HG02938 (cell line): ENCODE measurements around the gene WDFY4.

Source experiments
- ATAC-seq: cut with Tn5 transposase; IDR thresholded peaks from one replicate; pipeline ENCODE4 v1.9.1; 2021; ENCODE audit warnings: mild to moderate bottlenecking, moderate library complexity; ENCODE audit not compliant: unreplicated experiment

The WDFY4 gene

DNA sequence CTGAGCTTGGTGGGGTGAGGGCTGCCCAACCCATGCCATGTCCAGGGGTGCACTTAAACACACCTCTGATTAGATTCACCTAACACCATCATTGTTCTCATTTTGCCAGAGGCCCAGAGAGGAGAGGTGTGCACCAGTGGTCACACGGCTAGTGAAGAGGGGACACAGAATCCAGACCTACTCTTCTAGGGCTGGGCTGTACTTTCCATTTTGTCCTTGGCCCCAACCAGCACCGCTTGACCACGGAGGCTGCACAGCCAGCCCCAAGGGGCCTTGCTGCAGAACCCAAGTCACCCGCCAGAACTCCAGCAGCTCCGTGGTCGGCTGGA is 246 bp upstream of the WDFY4 start:
- ATAC-seq, result no peak

DNA sequence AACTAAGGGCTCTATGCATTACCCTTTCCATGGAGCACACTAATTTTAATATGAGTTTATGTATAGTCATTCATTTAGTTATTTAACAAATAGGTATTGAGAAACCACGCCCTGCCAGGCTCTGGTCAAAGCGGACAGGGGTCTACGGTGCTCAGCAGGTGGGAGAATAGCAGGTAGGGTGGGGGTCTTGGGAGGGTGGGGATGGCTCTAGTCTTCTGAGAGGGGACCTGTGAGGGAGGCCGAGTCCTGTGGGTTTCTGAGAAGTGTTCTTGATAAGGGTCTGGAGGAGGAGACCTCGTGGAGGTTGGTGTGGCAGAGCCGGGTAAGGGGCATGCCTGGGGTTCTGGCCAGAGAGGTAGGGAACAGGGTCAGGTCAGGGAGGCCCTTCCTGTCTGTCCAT is 1.1 kb downstream of the WDFY4 start:
- ATAC-seq, result no peak

DNA sequence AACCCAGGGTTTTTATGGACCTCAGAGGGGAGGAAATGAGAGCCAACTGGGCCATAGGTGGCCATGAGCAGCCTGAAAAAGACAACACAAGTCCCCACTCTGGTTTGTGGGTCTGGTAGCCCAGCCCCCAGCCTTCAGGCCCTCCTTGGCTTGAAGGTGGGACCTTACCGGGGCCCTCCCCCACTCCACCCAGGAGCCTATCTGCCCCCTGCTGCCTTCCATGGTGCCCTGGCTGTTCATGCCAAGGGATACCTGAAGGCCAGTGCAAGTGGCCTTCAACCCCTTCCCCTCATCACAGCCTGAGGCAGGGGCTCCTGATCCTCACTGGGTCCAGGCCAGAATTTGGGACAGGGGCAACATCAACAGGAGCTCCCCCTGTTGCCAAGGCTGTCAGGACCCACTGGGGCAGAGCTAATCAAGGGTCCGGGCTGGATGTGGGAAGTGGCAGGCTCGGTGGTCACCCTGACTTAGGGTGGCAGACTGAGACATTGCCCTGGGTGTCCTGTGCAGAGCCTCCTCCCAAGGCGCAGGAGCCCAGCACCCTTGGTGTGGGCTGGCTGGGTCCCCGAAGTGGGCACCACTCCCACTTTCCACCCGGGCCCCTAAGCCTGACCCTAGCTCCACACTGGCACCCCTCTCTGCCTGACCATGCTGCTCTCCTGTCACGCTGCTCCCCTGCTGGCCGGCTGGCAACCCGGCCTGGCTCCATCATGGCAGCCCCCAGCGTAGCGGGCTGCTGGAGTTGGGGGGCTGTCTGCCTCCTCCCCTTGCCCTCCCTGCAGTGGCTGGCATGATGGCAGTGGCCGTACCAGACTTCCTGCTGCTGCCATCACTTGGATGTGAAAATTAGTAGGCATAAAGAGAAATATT is 6.4 kb downstream of the WDFY4 start:
- no peak for ATAC-seq

DNA sequence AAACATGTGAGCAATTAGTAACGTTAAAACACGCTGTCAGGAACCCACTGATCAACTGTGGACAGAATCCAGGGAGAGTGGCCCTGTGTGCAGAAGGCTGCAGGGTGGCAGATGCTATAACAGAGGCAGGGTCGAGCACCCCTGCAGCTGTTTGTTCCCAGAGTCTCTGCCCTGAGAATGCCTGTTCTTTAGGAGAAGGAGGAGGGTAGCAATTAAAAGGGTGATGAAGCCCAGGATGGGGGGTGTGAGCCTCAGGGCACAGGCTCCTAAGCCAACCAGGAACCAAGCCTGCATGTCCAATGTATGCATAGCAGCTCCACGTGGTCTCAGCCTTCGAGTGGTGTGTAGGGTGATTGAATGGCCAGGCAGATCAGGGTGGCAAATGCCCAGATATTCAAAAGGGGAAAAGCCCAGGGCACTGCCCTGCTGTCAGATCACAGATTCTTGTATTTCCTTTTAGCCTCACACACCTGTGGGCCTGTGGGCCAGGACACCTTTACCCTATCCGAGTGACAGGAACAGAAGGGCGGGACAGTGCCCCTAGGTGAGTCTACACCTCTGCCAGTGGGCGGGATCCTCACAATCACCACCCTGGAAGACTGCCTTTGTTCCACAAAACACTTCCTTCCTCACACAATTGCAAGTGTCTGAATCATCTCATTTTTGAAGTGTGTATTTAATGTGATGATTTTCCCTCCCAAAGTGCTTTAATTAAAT is 7.3 kb downstream of the WDFY4 start:
- no peak for ATAC-seq

DNA sequence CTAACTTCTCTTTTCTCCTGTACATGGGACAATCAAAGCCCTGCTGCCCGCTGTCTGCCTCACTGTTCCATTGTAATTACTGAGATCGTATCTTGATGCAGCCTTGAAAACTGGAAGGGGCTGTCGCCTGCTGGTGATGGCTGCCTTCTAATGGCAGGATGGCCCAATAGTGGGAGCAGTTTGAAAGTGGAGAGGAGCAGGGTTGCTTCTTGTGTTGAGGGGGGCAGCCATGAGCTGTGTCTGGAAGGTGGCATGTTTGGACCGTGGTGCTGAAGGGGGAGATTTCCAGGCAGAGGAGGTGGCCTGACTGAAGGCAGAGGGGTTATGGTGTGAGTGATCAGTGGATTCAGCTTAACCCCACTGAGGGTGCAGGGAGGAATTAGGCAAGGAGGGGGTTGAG is 8.1 kb downstream of the WDFY4 start:
- ATAC-seq, result no peak

DNA sequence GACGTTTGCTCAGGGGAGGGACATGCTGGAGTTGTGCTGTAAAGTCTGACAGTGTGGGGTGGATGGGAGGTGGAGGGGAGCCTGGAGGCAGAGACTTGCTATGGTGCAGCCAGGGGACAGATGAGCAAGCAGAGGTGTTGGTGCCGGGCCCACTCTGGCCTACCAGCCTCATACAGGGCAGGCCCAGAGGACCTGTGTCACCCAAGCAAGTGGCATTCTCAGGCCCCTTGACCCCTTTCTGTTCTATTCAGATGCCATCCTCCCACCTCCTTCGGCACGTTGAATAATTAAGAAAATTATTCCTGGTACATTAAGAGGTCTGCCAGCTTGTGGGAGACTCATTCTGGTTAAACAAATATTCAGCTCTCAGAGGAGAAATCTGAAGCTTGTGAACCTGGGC is 8.5 kb downstream of the WDFY4 start:
- ATAC-seq, result no peak

DNA sequence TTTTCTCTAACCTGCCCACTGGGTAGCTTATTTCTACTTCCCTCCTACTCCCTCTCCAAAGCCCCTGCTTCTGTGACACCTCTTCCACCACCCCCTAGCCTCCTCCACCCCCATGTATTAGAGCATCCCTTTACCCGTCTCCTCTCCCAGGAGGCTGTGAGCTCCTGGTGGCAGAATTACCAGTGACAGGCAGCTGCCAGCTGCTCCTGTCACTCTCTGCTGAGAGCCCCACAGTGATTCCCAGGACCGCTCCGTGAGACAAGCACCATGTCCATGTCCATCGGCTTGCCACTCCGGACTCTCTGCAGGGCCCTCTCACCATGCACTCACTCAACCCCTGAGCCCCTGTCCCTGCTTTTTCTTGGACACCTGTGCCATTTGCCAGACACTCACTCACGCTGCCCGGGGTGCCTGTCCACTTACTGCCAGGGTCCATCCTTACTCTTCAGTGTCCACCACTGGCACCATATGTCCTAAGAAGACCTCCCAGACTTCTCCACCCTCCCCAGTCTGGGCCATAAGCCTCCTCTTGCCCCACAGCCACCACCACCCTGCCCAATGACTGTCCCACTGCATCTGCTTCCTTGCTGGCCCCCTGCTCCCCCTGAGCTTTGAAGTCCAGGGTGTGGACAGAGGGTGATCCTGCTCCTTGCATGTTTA is 9.8 kb downstream of the WDFY4 start:
- no peak for ATAC-seq

DNA sequence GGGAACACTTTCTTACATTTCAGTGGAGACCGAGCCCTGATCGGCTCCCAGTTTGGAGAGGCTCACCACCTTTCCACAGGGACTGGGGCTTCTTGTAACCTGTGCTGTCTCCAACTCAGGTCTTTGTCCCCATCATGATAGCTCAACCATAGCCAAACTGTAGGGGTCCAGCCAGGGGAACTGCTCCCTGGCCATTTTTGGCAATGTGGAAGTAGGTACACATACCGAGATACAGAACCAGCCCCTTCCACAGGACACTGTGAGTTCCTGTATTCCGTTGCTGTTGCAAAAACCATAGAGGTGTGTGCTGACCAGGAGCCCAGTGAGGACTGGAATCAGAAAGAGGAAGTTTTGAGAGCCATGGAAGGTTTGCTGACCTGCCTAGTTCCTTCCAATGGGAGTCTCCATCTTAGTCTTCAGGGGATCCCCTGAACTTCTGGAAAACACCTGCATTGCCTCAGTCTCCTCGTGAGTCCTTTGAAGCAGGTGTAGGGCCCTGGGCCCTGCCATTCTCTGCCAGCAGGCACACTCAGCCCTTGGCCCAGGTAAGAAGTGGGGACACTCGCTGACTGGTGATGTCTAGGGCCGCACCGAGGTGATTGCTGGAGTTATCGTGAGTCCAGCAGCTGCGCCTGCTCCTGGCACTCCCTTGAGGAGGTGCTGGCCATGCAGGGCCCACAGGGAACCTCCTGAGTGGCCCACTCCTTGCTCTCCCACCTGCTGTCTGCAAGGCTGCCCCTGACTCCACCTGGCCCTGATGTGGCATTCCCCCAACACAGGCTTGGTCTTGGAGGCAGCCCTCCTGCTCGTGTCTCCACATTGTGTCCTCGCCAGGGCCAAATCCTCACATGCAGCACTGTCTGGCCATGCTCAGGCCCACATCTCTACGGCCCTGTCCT is 11.2 kb downstream of the WDFY4 start:
- ATAC-seq, result no peak

DNA sequence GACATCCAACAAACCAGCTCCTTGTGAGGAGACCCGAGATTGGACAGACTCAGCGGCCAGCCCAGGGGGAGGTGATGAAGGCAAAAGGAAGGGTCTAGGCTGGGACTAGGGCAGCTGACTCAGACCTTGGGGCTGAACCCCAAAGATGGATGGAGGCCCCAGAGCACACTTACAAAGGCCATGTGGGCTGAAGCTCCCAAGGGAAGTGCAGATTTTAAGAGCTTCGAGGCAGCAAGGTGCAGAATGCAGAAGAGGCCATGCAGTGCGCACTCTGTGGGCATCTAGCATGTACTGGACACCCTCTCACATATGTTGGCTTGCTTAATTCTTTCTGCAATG is 11.8 kb downstream of the WDFY4 start:
- ATAC-seq, result no peak

DNA sequence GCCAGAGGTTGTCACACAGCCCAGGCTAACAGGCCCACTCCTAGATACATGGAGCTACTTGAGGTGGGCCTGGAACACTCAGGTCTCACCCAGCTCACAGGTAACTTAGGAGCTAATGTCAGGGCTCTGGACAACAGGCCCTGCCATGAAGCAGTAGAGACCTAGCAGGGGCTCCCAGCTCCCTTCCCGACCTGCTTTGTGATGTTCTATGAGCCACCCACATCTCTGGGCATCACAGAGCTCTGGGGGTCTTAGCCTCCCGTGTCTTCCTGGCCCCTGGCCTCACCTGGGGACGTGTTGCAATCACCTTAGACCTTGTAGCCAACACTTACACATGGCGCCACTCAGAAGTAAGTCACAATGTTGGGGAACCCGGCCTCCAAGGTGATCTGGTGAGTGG is 12.4 kb downstream of the WDFY4 start:
- ATAC-seq, result no peak

DNA sequence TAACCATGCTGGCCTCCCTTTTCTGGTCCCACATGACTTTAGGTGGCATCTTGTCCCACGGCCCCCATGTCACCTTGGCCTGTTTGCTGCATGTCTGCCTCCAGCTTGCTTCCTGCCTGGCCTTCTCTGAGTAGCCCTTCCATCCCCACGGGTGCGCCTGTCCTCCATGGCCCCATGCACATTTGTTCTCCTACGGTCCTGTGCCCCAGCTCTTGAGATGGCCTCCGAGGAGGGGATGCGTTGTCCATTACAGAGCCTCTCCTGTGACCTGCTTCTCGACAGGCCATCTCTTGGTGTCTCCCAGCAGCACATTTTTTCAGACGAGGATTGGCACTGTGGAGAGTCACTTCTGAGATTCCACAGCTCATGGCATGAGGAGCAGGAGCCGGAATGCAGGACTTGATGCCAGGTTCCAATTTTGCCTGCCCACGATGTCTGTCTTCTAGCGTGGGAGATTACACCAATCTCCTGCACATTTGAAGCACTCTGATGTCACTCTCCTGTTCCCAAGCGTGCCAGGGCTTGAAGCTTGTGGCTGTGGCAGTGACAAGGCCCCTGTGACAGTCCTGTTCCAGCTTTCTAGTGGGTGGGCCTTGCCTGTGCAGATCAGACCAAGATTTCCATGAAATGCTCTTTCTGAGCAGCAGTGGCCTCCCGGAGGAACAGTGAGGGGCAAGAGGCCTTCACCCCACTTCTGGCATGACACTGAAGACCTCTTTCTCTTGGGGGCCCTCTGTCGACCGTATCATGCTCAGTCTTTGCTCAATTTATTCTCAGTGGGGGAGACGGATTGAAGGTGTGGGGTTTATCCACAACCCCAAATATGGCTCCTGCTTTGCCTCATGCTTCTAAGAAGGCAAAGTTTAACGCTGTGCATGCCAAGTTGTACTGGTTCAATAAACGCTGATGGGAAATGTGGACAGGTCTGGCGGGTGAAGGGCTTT is 13.4 kb downstream of the WDFY4 start:
- no peak for ATAC-seq

DNA sequence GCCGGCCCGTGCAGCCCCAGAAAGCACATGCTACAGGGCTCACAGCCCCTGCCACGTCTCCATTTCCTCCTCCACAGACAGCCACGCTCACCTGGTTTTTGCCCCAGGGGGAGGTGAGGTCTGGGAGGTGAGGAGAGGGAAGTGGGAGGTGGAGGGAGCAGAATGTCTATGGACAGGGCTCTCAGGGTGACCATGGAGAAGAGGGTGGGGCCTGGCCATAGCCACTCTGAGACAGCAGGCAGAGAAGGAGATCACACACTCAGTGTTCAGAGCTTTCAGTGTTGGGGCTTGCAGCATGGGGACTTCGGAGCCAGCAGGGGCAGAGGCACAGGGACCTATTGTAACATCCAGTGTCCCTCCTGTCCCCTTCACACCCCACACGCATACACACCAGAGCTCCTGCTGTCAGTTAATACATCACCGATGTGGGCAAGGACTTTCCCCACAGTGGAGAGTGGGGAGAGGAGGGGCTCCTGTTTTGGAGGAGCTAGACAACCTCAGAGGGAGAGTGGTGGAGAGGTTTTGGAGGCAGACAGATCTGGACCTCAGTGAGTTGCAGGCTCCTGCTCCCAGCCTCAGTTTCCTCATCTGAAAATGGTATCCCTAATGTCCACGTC is 14.4 kb downstream of the WDFY4 start:
- no peak for ATAC-seq

DNA sequence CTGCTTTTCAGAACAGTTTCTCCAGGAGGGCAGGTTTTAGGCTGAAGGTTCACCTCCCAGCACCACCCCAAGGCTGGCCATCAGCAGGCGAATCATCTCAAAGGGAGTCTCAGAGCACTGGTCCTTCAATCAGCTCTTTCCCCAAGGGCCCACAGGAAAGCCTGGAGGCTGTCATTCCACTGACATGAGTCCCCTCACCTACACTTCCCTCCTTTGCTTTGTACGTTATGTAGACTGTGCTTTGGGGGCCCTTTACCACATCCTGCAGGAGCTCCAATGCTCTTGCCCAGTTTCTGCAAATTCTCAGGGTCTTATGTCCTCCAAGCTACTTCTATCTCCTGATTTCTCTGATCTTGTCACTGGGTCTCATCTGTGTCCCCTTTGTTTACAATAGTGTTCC is 15.4 kb downstream of the WDFY4 start:
- no peak for ATAC-seq

DNA sequence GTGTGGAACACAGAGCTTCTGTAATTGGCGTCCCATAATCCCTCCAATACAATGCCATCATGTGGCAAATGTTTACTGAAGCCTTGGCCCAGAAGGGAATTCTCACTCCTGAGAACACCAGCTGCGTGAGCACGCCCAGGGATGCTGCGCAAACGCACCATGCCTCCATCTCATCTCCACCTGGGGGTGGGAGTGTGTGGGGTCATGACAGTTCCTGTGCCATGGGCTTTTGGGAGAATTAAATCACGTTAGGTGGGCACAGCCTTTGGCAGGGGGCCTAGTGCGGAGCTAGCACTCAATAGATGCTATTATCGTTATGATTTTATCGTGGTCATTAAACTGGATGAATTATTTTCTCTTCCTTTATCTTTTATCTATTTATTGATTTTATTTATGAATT is 15.8 kb downstream of the WDFY4 start:
- no peak for ATAC-seq

DNA sequence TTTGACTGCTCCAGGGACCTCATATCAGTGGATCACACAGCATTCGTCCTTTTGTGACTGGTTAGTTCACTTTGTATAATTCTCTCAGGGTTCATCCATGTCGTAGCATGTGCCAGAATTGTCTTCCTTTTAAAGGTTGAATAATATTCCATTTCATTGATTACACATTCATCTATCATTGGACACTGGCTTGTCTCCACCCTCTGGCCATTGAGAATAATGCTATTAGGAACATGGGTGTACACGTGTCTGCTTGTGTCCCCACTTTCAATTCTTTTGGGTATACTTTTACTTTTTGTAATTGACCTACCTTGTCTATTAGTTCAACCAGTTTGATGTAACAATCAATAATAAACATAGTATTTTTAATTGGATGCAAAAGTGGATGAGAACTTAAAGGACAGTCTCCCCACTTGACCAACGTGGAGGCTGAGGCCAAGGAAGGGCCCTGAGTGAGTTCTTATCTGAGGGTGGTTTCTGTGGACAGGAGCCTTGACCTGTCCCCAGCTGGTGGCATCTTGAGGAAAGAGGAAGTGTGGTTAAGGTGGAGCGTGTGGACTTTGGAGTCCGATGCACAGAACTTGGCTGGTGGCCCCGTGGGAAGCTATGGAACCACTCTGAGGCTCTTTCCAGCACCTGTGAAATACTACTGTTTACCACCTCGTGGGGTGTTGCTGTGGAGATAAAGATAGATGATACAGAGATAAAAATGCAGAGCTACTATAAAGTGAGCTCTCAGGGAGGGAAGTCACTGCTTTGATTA is 16.6 kb downstream of the WDFY4 start:
- ATAC-seq, result no peak

DNA sequence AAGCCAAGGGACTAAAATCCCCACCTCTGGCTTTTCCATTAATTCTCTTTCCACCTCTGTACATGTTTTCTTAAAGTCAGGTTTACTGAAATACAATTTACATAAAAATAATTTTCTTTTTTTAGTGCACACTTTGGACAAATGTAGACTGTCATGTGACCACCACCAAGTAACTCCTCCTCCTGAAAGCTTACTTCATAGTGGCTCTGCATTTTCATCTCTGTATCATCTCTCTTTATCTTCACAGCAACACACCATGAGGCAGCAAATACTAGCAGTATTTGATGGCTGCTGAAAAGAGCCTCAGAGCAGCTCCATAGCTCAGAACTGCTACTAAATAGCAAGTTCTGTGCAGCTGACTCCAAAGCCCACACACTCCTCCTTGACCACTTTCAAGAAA is 17.3 kb downstream of the WDFY4 start:
- no peak for ATAC-seq

DNA sequence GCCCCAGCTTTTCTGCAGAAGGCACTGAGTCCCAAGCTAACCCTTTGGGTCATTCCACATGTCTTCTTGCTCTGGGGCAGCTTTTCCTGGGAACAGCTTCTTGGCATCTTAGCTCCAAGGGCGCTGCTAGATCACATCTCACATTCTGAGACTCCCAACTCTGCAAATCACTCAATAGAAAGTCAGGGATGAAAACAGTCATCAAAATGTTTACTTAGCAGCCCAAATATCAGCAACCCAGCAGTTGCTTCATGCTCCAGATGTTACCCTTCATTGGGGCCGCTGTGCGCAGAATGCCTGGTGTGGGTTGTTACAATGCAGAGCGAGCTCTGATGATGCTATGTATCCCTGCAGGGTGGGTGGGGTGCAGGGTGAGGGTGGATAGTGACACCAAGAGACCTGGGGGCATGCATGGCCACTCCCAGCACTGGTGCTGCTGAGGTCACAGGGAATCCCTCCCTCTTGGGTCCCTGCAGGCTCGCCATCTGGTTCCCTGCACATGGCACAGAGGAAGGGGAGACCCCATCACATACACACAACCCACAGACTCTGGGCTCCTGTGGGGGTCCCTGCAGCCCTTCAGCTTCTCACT is 19.0 kb downstream of the WDFY4 start:
- ATAC-seq, result no peak

DNA sequence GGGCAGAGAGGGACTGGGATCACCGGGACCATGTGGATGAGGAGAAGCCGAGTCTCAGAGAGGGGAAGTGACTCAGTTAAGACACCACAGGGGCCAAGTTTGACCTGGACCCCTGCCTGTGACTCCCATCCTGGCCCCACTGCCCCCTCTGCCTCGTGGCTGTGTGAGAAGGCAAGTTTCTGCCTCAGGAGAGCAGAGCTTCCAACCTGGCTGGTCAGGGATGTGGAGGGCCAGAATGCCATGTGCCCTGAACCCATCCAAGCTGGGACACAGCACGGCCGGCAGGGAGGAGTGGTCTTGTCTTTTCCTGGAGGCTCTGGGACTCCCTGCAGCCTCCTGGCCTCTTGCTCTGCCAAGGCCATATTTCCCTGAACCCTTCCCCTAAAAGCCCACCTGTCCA is 19.5 kb downstream of the WDFY4 start:
- ATAC-seq, result no peak
